Inferior parietal cortex (tissue), 1 donor: ENCODE measurements around the gene AVPR2.

Experiments used
- DNase-seq: peaks from one replicate; pipeline ENCODE4 v3.0.0-alpha.2; 2016; ENCODE audit errors: extremely low spot score

AVPR2 gene

GRCh38 chrX:153871451-153871850 lies 33.0 kb upstream of the AVPR2 start:
- DNase-seq, result no peak

GRCh38 chrX:153871946-153872878 lies 32.3 kb upstream of the AVPR2 start:
- no peak for DNase-seq

DNA sequence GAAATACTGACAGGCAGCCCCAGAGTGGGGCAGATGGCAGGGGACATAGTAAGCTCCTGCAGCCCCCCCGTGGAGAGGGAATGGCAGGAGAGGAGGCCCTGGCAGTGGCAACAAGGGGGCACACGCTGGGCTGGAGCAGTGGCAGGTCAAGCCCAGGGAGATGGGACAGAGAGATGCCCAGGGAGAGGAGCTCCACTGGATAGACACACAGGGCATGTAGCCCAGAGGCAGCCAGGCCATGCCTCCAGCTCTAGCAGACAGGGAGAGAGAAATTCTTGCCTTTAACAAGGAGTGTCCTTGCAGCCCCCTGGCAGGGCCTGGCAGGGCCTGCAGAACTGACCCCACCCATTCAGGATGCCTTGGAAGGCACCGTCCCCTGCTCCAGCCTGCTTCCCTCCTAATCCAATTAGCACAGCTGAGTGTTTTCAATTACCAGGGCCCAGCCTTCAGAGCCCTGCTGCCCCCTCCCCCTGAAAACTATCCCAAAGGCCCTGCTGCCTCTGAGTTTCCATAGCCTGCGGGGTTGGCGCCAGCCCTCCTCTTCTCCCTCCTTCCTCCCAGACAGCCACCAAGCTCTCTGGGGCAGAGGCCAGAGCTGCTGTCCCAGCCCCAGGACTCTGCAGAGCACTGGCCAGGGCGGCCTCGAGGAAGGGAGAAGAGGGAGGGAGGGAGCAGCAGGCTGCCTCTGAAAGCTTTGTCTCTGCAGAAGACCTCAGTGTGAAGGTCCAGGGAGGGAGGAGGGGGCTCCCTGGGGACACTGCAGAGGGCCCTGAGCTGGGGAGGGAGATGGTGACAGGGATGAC lies 31.0 kb upstream of the AVPR2 start:
- no peak for DNase-seq

- DNase-seq, result no peak
These were observed 30.4 kb upstream of the AVPR2 start for GRCh38 chrX:153874085-153874365.

GRCh38 chrX:153874366-153875125 lies 29.9 kb upstream of the AVPR2 start:
- no peak for DNase-seq

- DNase-seq, result peak; percentile 19
These were observed 28.9 kb upstream of the AVPR2 start for GRCh38 chrX:153875391-153876111.

- no peak for DNase-seq
These were observed 28.4 kb upstream of the AVPR2 start for GRCh38 chrX:153876112-153876491.

GRCh38 chrX:153877571-153878261 lies 26.8 kb upstream of the AVPR2 start:
- DNase-seq, result no peak

GRCh38 chrX:153878345-153878744 lies 26.1 kb upstream of the AVPR2 start:
- DNase-seq, result no peak

GRCh38 chrX:153878969-153879653 lies 25.4 kb upstream of the AVPR2 start:
- DNase-seq, result no peak

DNA sequence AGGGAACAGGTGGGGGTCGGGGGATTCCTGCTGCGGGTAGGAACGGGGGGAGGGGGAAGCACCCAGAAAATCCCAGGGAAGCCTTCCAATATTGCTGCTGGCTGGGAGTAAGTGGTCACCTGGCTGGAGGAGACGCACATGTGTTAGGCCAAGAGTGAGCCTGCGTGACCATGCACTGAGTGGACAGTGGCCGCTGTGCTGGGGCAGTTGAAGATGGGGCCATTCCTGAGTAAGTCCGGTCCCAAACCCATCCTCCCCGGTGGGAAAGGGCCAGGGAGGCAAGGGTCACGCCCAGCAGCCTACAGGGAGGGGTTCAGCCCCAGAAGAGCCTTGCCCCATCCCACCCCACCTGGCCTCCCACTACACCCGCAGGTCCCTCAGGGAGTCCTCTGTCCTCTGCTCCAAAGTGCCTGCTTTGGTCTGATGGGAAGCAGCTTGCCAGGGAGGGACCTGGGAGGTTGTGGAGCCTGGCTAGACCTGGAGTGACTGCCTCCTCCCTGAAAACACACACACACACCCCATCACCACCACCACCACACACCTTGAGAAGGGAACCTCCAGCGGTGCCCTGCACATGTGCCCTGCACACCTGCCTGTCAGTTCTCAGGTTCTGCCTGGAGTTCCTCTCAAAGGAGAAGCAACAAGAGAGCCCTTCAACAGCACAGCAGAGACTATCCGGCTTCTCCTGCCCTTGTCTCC lies 24.6 kb upstream of the AVPR2 start:
- no peak for DNase-seq

DNA sequence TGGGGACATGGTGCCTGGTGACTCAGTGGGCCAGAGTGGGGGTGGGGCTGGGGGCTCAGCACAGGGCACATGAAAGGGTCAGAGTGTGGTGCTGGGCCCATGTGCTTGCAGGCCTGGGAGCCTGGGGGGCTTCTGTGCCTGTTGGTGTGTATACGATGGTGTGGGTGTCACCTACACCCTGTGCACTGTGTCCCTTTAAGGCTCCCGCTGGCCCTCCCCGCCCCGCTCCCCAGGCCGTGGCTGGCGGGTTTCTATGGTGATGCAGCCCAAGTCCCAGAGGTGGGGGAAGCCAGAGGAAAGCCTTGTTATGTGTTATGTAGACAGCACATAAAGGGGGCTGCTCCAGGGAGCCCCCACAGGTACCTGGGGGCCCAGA lies 24.0 kb upstream of the AVPR2 start:
- no peak for DNase-seq

DNA sequence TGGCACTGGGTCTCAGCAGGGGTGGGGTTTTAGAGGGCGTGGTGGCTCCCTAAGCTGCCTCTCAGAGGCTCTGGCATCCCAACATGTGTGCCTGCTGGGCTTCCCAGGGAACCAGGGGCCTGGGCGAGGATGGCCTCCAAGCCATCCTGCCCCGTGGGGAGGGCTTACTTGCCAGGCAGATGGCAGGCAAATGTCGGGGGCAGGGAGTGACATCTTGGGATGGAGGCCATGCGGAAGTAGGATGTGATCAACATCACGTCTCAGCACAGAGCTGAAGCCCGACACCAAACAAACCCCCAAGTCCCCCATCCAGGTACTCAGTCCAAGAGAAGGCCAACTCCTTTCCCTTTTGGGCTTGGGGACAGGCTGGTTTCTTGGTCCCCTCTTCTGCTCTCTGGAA lies 23.2 kb upstream of the AVPR2 start:
- no peak for DNase-seq

DNA sequence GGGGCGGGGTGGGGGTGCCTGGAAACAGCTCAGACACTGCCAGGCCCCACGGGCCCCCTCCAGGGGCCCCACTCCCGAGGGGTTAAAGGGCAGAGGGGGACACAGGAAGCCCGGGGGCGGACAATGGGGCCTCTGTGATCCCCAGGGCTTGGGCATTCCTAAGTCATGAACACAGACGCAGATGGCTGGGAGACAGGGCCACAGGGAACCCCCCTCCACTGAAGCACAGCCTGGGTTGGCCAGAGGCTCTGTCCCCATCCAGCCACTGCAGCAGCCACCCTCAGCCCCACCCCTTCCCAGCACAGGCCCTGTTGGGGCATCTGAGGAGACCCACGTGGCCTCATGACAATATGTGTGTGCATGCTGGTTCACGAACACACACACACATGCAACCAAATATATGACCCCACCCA lies 22.4 kb upstream of the AVPR2 start:
- no peak for DNase-seq

GRCh38 chrX:153882557-153882956 lies 21.9 kb upstream of the AVPR2 start:
- no peak for DNase-seq

GRCh38 chrX:153883163-153883843 lies 21.2 kb upstream of the AVPR2 start:
- DNase-seq, result no peak

- no peak for DNase-seq
These were observed 20.3 kb upstream of the AVPR2 start for GRCh38 chrX:153884136-153884535.

DNA sequence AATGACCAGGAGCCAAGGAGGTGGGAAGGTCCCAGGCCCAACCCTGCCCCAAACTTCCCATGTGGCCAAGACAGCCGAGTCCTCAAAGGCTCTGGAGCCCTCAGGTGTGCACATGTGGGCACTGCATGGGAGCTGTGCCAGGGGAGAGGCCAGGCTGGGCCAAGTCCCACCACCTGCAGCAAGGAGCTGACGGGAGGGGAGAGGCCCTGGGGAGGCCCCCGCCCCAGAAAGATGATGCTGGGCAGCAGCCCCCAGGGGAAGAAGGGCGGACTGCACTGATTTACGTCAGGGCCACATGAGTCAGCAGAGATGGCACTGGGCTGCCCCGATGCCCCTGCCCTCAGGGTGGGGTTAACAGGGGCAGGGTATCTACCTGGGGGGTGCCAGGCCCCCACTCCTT lies 19.9 kb upstream of the AVPR2 start:
- no peak for DNase-seq

- no peak for DNase-seq
These were observed 19.2 kb upstream of the AVPR2 start for GRCh38 chrX:153885208-153885787.
